Retinal pigment epithelial cell (primary cell): ENCODE measurements around the gene SLU7.

Experiments
- DNase-seq: peaks from one replicate; pipeline ENCODE4 v3.0.0-alpha.2; 2010; ENCODE audit warnings: low read depth
- H3K4me3 ChIP-seq: 2 replicates; pipeline ENCODE4 v1.5.1; 2011; ENCODE audit warnings: mild to moderate bottlenecking, low read length, control low read depth, moderate library complexity
- TF ChIP-seq, protein P1 (sequence below): conservative IDR thresholded peaks from 2 replicates; pipeline ENCODE4 v1.5.1; 2011; ENCODE audit warnings: low read depth, low read length, control low read depth, inconsistent platforms

SLU7 gene

DNA sequence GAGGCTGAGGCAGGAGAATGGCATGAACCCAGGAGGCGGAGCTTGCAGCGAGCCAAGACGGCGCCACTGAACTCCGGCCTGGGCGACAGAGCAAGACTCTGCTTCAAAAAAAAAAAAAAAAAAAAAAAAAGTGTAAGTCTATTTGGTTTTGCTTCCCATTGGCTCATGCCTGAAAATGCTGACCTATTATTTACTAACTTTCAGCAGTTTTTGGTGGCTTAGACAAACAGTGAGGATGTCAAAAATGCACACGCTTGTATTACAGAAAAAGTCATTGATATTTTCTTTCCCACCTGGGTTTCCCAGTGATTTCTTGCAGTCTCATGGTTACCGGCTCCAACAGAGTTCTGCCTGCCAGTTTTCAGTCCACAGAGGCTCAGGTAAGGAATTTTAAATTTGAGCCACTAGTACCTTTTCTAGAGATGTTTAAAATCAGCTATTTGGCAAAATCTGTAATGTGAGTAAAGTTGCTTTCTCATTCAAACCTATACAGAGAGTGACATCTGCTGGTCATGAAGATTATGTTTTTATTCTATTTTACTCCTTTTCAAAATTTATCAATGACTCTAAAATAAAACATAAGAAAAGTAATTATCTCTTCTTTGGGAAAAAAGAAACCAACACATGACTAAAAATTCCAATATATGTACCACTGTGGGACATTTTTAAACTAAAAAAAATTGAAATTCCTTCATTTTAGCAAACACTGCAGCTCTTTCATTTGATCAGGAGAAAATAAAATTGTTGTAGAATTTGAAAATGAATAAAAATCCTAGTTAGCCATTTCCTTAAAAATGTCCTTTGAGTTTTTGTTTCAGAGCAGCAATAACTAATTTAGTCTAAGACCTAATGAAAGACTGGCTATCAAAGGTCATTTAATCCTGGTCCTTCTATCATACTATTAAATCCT, 27.8 kb downstream of the SLU7 start:
- TF ChIP-seq, protein P1, sequence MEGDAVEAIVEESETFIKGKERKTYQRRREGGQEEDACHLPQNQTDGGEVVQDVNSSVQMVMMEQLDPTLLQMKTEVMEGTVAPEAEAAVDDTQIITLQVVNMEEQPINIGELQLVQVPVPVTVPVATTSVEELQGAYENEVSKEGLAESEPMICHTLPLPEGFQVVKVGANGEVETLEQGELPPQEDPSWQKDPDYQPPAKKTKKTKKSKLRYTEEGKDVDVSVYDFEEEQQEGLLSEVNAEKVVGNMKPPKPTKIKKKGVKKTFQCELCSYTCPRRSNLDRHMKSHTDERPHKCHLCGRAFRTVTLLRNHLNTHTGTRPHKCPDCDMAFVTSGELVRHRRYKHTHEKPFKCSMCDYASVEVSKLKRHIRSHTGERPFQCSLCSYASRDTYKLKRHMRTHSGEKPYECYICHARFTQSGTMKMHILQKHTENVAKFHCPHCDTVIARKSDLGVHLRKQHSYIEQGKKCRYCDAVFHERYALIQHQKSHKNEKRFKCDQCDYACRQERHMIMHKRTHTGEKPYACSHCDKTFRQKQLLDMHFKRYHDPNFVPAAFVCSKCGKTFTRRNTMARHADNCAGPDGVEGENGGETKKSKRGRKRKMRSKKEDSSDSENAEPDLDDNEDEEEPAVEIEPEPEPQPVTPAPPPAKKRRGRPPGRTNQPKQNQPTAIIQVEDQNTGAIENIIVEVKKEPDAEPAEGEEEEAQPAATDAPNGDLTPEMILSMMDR, result peak; percentile 49
- no peak for DNase-seq
- no peak overlapping the region for H3K4me3 ChIP-seq

DNA sequence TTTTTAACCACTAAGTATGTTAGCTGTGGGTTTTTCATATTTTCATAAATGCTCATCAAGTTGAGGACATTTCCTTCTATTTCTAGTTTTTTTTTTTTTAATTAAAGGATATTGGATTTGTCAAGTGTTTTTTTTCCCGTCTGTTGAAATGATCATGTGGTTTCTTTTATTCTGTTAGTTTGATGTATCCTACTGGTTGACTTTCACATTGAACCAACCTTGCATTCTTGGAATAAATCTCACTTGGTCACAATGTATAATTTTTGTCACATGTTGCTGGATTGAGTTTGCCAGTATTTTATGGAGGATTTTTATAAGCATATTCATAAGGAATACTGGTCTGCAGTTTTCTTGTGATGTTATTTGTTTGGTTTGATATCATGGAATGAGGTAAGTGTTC, 31.4 kb downstream of the SLU7 start:
- TF ChIP-seq, protein P1, result no peak
- no peak for DNase-seq
- no peak overlapping the region for H3K4me3 ChIP-seq

DNA sequence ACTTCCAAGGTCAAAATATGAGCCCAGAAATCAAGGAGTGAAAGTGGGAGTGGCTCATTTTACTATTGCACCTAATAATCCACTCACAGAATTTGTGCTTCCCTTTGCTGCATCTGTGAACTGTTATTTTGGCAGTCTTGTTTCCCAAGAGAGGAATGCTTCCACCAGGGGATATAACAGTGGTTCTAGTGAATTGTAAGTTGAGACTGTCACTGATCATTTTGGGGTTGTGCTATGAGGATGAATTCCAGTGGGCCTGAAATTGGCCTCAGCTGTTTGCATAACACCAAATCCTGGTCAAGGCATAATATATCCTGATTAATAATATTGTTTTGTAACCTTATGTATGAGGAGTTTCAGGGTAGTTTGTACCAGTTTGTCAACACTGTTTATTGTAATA, 33.4 kb downstream of the SLU7 start:
- TF ChIP-seq, protein P1, result no peak

DNA sequence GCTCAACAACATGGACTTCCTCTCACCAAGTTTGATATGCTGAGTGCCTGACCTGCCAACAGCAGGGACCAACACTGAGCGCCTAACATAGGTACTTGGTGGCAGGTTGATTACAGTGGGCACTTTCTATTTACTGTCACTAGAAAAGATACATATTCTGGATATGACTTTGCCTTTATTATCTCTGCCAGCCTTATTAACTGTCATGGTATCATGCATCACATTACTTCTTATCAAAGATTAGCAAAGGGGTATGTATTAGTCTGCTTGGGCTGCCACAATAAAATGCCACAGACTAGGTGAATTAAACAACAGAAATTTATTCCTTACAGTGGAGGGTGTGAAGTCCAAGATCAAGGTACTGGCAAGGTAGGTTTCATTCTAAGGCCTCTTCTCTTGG, 34.2 kb downstream of the SLU7 start:
- no peak overlapping the region for H3K4me3 ChIP-seq
- DNase-seq, result no peak
- TF ChIP-seq, protein P1, result no peak

More for the DNA sequence above, 33.4 kb downstream of the SLU7 start:
- H3K4me3 ChIP-seq, result no peak overlapping the region
- DNase-seq, result no peak

DNA sequence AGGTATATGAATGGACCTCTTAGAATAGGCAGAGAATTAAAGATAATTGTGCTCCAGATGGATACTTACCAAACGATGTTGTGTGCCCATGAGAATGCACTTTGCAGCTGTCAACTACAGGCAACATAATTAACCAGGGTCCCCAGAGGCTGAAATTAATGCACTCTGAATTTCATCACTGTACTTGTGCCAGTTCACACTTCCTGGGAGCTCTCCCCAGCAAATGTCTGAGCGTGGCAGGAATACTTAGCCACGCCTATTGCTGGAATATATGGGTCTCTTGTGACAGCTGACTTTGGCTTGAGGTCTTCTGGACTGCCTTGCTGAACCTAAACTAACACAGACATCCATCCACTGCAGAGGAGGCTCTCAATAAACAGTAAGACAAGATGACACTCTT, 36.5 kb downstream of the SLU7 start:
- TF ChIP-seq, protein P1, result no peak
- DNase-seq, result no peak

DNA sequence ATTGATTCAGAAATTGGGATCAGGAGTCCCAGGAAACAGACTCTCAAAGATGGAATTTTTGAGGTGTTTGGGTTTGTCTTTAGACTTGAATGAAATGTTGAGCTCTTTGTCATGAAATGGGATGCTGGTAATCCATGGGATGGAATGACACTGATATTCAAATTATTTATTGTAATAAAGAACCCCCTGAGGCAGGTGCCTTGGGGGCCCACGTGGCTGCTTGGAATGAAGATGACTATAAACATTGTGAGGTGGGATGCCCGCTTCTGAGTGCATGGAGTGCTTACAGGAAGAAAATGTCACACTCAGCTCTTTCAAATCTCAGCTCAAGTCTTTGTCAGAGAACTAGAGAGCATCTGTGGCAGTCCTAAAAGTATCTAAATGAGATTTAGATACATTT, 38.8 kb downstream of the SLU7 start:
- H3K4me3 ChIP-seq, result no peak overlapping the region
- DNase-seq, result no peak
- TF ChIP-seq, protein P1, result no peak

More for the DNA sequence above, 36.5 kb downstream of the SLU7 start:
- no peak overlapping the region for H3K4me3 ChIP-seq

DNA sequence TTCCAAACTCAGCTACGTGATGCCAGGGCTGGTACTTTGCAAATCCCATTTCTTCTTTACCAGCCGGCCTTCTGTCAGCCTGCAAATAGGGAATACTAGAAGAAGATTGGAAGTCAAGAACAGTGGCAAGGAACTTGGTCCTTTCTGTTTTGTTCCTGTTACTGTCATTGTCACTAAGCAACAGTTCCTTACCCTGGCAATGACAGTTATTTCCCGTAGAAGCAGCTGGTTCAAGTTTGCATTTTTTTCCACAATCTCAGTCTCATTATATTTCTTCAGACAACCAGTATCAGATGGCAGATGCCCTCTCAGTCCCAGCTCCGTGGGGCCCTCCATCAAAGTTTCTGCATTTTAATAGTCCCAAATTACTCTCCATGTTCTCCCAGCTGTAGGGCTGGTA, 39.4 kb downstream of the SLU7 start:
- TF ChIP-seq, protein P1, result no peak
- H3K4me3 ChIP-seq, result no peak overlapping the region
- DNase-seq, result no peak
